GM21390 (cell line): ENCODE measurements around the gene GGT5.
"Not testable (repeated sequence)": the region's sequence is repeated elsewhere in the genome, so short reads cannot be mapped to it uniquely, and the experiment has no call there.

ENCODE experiments used
- ATAC-seq: cut with Tn5 transposase; IDR thresholded peaks from one replicate; pipeline ENCODE4 v1.9.1; 2021; ENCODE audit not compliant: unreplicated experiment

GGT5 gene

DNA sequence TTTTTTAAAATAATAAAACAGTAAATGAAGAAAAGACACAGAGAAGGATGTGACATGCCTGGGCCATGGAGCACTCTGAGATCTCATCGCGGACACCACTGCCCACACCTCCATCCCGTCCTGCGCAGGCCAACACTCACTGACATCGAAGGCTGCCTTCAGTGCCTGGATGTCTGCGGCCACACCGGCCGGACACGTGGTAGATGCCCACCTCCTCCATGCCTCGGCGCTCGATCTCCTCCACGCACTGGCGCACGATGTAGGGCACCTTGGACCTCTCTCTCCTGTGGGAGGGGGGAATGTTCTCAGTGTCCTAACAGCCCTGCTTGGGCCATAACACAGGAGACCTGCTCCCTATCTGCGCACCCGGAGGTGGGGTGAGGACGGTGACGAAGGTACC lies 18.6 kb upstream of the GGT5 start:
- not testable (repeated sequence) for ATAC-seq

- ATAC-seq, result not testable (repeated sequence)
Measured at GRCh38 chr22:24262185-24262749, 17.4 kb upstream of the GGT5 start.

- ATAC-seq, result not testable (repeated sequence)
Measured at GRCh38 chr22:24259459-24259858, 14.6 kb upstream of the GGT5 start.

- not testable (repeated sequence) for ATAC-seq
Measured at GRCh38 chr22:24256736-24257135, 11.9 kb upstream of the GGT5 start.

DNA sequence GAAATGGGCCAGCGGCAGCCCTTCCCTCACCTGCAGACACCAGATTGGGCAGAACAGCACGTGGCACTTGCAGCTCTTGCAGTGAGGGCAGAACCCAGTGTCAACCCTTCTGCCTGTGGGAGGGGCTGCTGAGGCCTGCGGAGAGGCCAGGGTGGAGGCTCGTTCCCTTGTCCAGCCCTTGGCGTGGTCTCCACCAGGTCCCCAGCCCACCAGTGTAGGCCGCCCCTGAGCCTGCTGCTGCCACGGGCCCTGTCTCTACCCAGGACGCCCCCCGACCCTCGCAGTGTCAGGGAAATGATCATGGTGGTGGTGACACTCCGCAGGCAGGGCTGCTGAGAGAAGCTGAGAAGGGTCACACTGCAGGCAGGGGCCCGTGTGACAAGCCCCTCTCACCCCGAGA lies 11.3 kb upstream of the GGT5 start:
- ATAC-seq, result not testable (repeated sequence)

- not testable (repeated sequence) for ATAC-seq
Measured at GRCh38 chr22:24253126-24253525, 8.2 kb upstream of the GGT5 start.

DNA sequence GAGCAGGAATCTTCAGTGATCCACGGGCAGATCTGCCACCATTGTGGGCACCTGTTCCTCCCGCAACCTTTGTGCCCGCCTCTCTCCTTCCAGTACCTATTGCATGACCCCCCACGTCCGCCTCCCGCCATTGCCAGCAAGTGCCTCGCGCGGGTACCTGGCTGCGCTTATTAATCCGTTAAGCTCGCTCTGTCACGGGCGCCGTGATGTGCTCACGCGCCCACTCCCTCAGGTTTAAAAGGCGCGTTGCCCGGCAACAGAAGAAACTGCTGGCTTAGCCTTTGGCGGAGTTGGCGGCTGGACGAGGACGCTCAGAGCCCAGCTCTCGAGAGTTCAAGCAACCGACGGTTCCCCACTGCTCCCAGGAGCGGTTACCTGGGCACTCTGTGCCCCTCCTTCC lies 6.4 kb upstream of the GGT5 start:
- not testable (repeated sequence) for ATAC-seq

- not testable (repeated sequence) for ATAC-seq
Measured at GRCh38 chr22:24249413-24249812, 4.5 kb upstream of the GGT5 start.

- not testable (repeated sequence) for ATAC-seq
Measured at GRCh38 chr22:24248611-24249010, 3.7 kb upstream of the GGT5 start.

GRCh38 chr22:24247564-24248344 lies 2.9 kb upstream of the GGT5 start:
- no peak for ATAC-seq

DNA sequence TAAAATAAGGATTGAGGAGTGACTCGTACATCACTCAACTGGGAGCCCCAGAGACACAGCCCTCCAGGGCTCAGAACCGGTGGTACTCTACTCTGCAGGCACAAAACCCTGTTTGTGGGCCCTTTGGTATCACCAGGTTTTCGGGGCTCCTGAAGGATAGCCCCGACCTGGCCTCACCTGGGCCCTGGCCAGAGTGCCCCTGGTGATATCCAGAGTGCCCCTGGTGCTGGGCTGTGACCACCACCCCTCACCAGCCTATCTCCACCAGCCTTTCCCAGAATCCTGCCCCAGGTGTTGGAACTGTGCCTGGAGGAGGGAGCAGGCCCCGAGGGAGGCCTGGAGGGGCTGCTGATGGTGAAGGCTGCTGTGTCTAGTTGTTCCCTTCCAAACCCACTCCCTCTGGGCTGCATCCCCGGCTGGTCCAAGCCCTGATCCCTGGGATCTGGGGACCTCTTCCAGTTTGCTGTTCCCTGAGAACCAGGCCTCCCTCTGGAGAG lies 2.2 kb upstream of the GGT5 start:
- no peak for ATAC-seq

GRCh38 chr22:24245584-24246561 lies 991 bp upstream of the GGT5 start:
- ATAC-seq, result not testable (repeated sequence)

DNA sequence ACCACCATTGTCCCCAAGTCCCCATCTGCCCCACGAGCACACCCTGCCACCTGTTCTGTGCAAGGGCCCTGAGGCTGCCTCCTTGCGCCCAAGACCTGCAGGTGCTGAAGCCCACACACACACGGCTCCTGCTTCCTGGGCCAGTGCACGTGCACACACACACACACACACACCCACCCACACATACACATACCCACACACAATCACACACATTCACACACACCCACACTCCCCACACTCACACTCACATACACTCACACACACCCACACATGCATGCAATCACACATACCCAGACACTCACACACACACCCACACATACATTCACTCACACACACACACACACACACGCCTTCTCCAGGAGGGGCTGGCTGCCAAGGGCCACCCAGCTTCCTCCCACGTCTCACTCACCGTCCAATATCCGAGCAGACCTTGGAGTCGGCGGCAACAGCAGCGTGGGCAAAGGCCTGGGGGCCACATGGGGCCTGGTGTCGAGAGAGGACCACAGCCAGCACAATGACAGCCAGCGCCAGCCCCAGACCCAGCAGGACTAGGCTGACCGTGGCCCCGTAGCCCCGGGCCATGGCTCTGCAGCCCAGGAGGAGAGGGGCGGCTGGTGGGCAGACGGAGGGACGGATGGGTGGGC lies 616 bp downstream of the GGT5 start:
- ATAC-seq, result no peak

GRCh38 chr22:24243417-24243816 lies 1.5 kb downstream of the GGT5 start:
- ATAC-seq, result not testable (repeated sequence)

- not testable (repeated sequence) for ATAC-seq
Measured at GRCh38 chr22:24240985-24241692, 3.7 kb downstream of the GGT5 start.

DNA sequence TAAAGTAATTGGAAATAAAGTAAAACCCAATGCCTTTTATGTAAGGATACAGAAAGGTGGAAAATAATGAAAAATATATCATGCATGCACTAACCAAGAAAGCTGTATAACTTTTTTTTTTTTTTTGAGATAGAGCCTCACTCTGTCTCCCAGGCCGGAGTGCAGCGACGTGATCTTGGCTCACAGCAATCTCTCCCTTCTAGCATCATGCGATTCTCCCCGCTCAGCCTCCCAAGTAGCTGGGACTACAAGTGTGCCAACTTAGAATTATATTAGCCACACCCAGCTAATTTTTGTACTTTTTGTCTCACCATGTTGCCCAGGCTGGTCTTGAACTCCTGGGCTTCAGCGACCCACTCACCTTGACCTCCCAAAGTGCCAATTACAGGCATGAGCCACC lies 4.5 kb downstream of the GGT5 start:
- ATAC-seq, result no peak

- ATAC-seq, result not testable (repeated sequence)
Measured at GRCh38 chr22:24238101-24238694, 6.7 kb downstream of the GGT5 start.

GRCh38 chr22:24236656-24237055 lies 8.2 kb downstream of the GGT5 start:
- ATAC-seq, result no peak

DNA sequence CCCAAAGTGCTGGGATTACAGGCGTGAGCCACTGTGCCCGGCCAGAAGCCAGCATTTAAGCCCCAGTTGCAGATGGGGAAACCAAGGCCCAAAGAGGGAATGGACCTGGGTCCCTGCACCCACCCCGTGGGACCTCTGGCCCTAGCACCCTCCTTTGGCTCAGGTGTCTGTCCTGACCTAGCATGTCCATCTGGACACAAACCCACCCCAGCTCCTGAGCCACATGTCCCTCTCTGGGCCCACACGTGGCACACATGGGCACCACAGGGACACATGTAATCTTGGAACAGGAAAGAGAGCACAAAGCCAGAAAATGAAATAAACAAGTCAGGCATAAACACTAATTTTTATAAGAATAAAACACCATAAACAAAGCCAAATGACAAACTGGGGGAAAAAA lies 9.6 kb downstream of the GGT5 start:
- no peak for ATAC-seq

- no peak for ATAC-seq
Measured at GRCh38 chr22:24233816-24234215, 11.1 kb downstream of the GGT5 start.
